HCT116 (cell line): ENCODE data around the gene FZR1. TPM values are rescaled to one million over a fixed set of nuclear protein-coding genes. Genes with fewer than 3 reads are reported as not detected.

Experiments used
- ATAC-seq: fragments of 200-7000 bp; cut with Tn5 transposase; 2 replicates; pipeline ENCODE4 v1.9.1; 2020; ENCODE audit warnings: mild to moderate bottlenecking, moderate library complexity
- BruUV-seq: library from RNA; stranded (reverse); fragments of 400-500 nt; replicated peaks from 2 replicates; lab custom pipeline; 2021; lab: Mats Ljungman, UMichigan
- CTCF ChIA-PET: fragments of 300-600 bp; sonication (Branson Sonifier 250); formaldehyde crosslinking; loops from one replicate; lab custom pipeline; 2021; ENCODE audit warnings: antibody characterized with exemption; lab: Charles Lee
- POLR2A ChIA-PET: fragments of 300-600, 350-600 bp; sonication (Branson Sonifier 250); formaldehyde crosslinking; loops from one replicate; lab custom pipeline; 2021; ENCODE audit warnings: antibody characterized with exemption; lab: Charles Lee
- RAD21 ChIA-PET, 2 experiments: fragments of 300-600 bp; sonication (Branson Sonifier 250); formaldehyde crosslinking; loops; one replicate each; lab custom pipeline; 2023; ENCODE audit warnings: low total read pairs in 2 of 2; ENCODE audit not compliant: uncharacterized antibody in 2 of 2, unreplicated experiment in 2 of 2, low non-redundant PET in 1 of 2; lab: Charles Lee
- DNase-seq: peaks from one replicate; pipeline ENCODE4 v3.0.0-alpha.2; 2010; ENCODE audit warnings: low read depth, low spot score
- H2AFZ ChIP-seq: fragments of 200-600 bp; shearing (Covaris generic), sonication (generic); 2 replicates; pipeline ENCODE4 v1.6.1; 2017; ENCODE audit warnings: low read depth, mixed run types, mixed read lengths, antibody characterized with exemption, low read length; ENCODE audit not compliant: poor library complexity, severe bottlenecking
- H3K27ac ChIP-seq: 2 replicates; pipeline ENCODE4 v1.5.1; 2012; ENCODE audit warnings: low read depth, low read length
- H3K27me3 ChIP-seq: fragments of 200-600 bp; sonication (generic); 2 replicates; pipeline ENCODE4 v1.6.1; 2016; ENCODE audit warnings: mixed run types, low read length, mixed read lengths; ENCODE audit not compliant: insufficient read depth
- H3K36me3 ChIP-seq, 2 experiments: fragments of 200-500 bp in 1 of 2; fragments of 200-600 bp in 1 of 2; sonication (Bioruptor generic) in 1 of 2; sonication (generic) in 1 of 2; 2 replicates each; pipeline versions ENCODE4 v1.5.1 to v1.6.1; 2014 to 2016; ENCODE audit warnings: low read length in 2 of 2, inconsistent platforms in 1 of 2, mixed read lengths in 1 of 2, mixed run types in 1 of 2; ENCODE audit not compliant: insufficient read depth in 2 of 2, control insufficient read depth in 1 of 2
- H3K4me1 ChIP-seq, 2 experiments: fragments of 200-600 bp in 1 of 2; sonication (generic) in 1 of 2; 2 replicates each; pipeline versions ENCODE4 v1.5.1 to v1.6.1; 2012 to 2017; ENCODE audit warnings: low read length in 2 of 2, inconsistent platforms in 1 of 2, mild to moderate bottlenecking in 1 of 2, mixed read lengths in 1 of 2, mixed run types in 1 of 2, moderate library complexity in 1 of 2; ENCODE audit not compliant: insufficient read depth in 2 of 2, control insufficient read depth in 1 of 2
- H3K4me2 ChIP-seq: fragments of 200-600 bp; sonication (generic); 2 replicates; pipeline ENCODE4 v1.6.1; 2017; ENCODE audit warnings: mixed run types, low read length, mixed read lengths
- H3K4me3 ChIP-seq, 2 experiments: fragments of 200-600 bp in 1 of 2; sonication (generic) in 1 of 2; replicated peaks in 1 of 2; 2 replicates each; pipeline ENCODE4 v1.5.1; 2011 to 2016; ENCODE audit warnings: low read length in 2 of 2, control low read depth in 1 of 2, low read depth in 1 of 2, mild to moderate bottlenecking in 1 of 2, mixed read lengths in 1 of 2, mixed run types in 1 of 2
- H3K79me2 ChIP-seq: fragments of 200-600 bp; sonication (generic); 2 replicates; pipeline ENCODE4 v1.6.1; 2017; ENCODE audit warnings: mild to moderate bottlenecking, mixed run types, low read length, moderate library complexity, mixed read lengths; ENCODE audit not compliant: insufficient read depth
- H3K9ac ChIP-seq: fragments of 200-600 bp; sonication (generic); 2 replicates; pipeline ENCODE4 v1.6.1; 2016; ENCODE audit warnings: low read length, mixed read lengths
- H3K9me2 ChIP-seq: fragments of 200-600 bp; sonication (generic), shearing (Covaris generic); 2 replicates; pipeline ENCODE4 v1.6.1; 2017; ENCODE audit warnings: mixed run types, mild to moderate bottlenecking, moderate library complexity; ENCODE audit not compliant: insufficient read depth
- H3K9me3 ChIP-seq, 2 experiments: fragments of 200-500 bp in 1 of 2; fragments of 200-600 bp in 1 of 2; sonication (Bioruptor generic) in 1 of 2; sonication (generic) in 1 of 2; 2 replicates each; pipeline ENCODE4 v1.6.1; 2014 to 2017; ENCODE audit warnings: low read length in 2 of 2, mixed read lengths in 2 of 2, inconsistent platforms in 1 of 2, low read depth in 1 of 2, mild to moderate bottlenecking in 1 of 2, mixed run types in 1 of 2, moderate library complexity in 1 of 2; ENCODE audit not compliant: control insufficient read depth in 1 of 2, insufficient read depth in 1 of 2
- H4K20me1 ChIP-seq: fragments of 200-600 bp; sonication (generic), shearing (Covaris generic); 2 replicates; pipeline ENCODE4 v1.6.1; 2017; ENCODE audit warnings: mixed run types, mild to moderate bottlenecking, moderate library complexity; ENCODE audit not compliant: insufficient read depth
- ELF1 ChIP-seq: IDR thresholded peaks from 2 replicates; pipeline ENCODE4 v1.6.1; 2012; ENCODE audit warnings: low read depth, borderline replicate concordance
- EZH2phosphoT487 ChIP-seq: fragments of 200-600 bp; IDR thresholded peaks from 2 replicates; pipeline ENCODE4 v1.6.1; 2018; ENCODE audit warnings: antibody characterized with exemption, borderline replicate concordance
- POLR2A ChIP-seq: IDR thresholded peaks from 2 replicates; pipeline ENCODE4 v1.7.0; 2011; ENCODE audit warnings: borderline replicate concordance; ENCODE audit not compliant: insufficient read depth, insufficient read length; ENCODE audit errors: extremely low read depth
- POLR2AphosphoS5 ChIP-seq: IDR thresholded peaks from 2 replicates; pipeline ENCODE4 v1.6.1; 2011; ENCODE audit warnings: mild to moderate bottlenecking, low read depth, low read length, moderate library complexity
- SIN3A ChIP-seq: IDR thresholded peaks from 2 replicates; pipeline ENCODE4 v1.6.1; 2012; ENCODE audit warnings: low read depth
- SRF ChIP-seq: IDR thresholded peaks from 2 replicates; pipeline ENCODE4 v1.6.1; 2012; ENCODE audit warnings: low read depth
- ZBTB33 ChIP-seq: IDR thresholded peaks from 2 replicates; pipeline ENCODE4 v1.6.1; 2011; ENCODE audit warnings: mild to moderate bottlenecking, low read length, moderate library complexity; ENCODE audit not compliant: insufficient replicate concordance; ENCODE audit errors: extremely low read depth
- ZNF274 ChIP-seq: fragments of 200-500 bp; sonication (Bioruptor generic); IDR thresholded peaks from 2 replicates; pipeline ENCODE4 v1.6.1; 2014; ENCODE audit warnings: mild to moderate bottlenecking, low read depth, low read length, inconsistent platforms
- intact Hi-C: fragments of 100-400 bp; cut with micrococcal nuclease; formaldehyde crosslinking; loops from 2 replicates; pipeline ENCODE4 v1.10.0; 2022
- total RNA-seq: library from RNA; stranded (reverse); gene quantifications from one replicate; pipeline ENCODE4 v1.2.1, GENCODE V29; 2021; ENCODE audit not compliant: unreplicated experiment
- TF ChIP-seq, protein P1 (sequence below): IDR thresholded peaks from 2 replicates; pipeline ENCODE4 v1.6.1; 2012

FZR1 gene
- total RNA-seq, 1 experiment from 2014 or later, result 60.3 TPM

DNA sequence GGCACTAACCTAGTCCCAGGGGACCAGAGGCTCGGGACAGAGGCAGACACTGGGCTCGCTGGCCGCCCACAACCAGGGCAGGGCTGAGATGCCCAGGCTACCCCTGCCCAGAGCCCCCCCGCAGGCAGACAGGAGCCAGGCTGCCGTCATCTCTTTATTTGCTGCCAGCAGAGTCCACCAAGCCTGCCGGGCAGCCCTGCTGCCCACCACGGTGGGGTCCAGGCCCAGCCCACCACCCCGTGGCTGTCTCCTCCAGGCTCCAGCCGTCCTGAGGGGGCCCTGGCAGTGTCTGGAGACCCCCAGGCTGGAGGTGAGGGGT lies 37.9 kb downstream of the FZR1 start:
- H3K9me3 ChIP-seq, result no peaks in the 10 kb centered on the region
- ATAC-seq, result no peak
- intact Hi-C loops, result no loop called here
- H3K9me2 ChIP-seq, result no peaks in the 10 kb centered on the region
- ChIA-PET RAD21 (no interaction called here), CTCF (no interaction called here), POLR2A (interaction anchor here (0.9 kb wide), 1 partner anchor 1097 kb away, joined by 3 read pairs; no protein-coding TSS in a partner anchor)
- H2AFZ ChIP-seq, result no peak overlapping the region
- H3K4me3 ChIP-seq, result no peak overlapping the region
- H4K20me1 ChIP-seq, result peaks cover 5% of the 10 kb centered on the region; the same call in 1 of the 2 replicates
- no TSS peak for BruUV-seq
- H3K36me3 ChIP-seq, result peaks cover 11 to 17% of the 10 kb centered on the region in 2 experiments
- peaks cover 12% of the 10 kb centered on the region; the same call in 1 of the 2 replicates for H3K79me2 ChIP-seq
- no peaks in the 10 kb centered on the region for H3K27me3 ChIP-seq
- H3K4me1 ChIP-seq, result peaks cover 3 to 18% of the 10 kb centered on the region in 2 experiments; a peak in 3 of 4 replicates
- DNase-seq, result no peak
- H3K9ac ChIP-seq, result no peak overlapping the region
- no peak overlapping the region; the same call in 1 of the 2 replicates for H3K27ac ChIP-seq
- no peak overlapping the region for H3K4me2 ChIP-seq
- TF ChIP-seq SIN3A (no peak), POLR2AphosphoS5 (no peak), ELF1 (no peak), POLR2A (no peak), ZBTB33 (no peak), SRF (no peak), EZH2phosphoT487 (no peak), ZNF274 (no peak)
- TF ChIP-seq, protein P1, sequence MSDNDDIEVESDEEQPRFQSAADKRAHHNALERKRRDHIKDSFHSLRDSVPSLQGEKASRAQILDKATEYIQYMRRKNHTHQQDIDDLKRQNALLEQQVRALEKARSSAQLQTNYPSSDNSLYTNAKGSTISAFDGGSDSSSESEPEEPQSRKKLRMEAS, result no peak
